Pons (tissue), 1 donor: ENCODE measurements around the gene SLITRK1.
A peak's percentile ranks its signal among the peaks of the same experiment; 100 is the strongest.

Experiments
- DNase-seq: peaks from one replicate; pipeline ENCODE4 v3.0.0-alpha.2; 2016; ENCODE audit warnings: low spot score

Gene SLITRK1

DNA sequence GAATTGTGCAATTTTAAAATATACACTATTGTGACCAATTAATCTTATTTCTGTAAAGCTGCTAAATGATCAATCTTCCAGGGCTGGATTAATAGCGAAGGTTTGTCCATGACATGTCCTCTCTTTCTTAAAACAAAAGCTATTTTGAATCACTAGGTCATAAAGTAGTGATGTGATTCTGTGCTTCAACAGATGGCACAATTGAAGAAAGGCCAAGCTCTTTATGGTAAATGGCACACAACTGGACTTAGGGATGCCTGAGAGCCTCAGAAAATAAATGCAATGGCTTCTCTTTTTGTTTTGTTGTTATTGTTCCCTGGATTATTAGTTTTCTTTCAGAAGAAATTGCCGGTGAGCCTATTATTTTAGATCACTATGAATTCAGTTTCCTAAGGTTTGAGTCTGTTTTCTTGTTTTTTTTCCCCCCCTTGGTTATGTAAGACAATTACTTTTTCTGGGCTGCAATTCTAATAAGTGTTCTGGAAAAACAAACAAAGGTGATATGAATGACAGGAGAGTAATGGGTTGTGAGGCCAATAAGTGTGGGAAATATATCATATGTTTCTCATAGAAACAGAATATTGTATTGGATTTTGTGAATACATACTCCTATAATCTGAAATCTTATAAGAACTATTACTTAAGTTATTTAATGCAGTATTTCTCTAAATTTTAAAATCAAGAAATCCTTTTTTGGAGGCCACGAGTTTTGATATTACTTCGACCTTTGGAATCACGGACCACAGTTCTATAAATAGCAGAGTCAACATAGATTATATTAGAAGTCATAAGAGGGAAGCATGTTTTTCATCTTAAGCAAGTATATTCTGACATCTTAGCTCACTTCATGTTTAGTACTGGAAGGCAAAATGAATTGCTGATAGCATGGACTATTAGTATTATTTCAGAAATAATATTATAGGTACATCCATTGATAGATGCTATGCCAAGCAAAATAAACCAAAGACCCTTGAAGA is 16.8 kb downstream of the SLITRK1 start:
- DNase-seq = no peak

DNA sequence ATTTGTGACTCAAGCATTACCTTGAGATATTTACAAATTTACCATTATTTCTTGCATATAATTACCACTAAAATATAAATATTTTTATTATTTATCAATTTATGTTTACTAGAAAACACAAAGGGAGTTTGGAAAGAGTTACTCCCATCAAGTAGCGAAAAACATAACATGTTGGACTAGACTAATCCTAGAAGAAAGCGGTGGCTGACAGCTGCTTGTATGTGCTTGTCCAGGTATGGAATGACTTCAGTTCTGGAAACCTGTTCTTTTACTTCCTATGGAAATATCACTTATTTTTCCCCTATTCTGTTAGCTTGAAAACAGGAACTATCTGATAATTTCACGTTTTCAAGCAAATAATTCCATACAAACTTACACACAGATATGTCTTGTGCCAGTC is 28.5 kb downstream of the SLITRK1 start:
- DNase-seq = no peak

DNA sequence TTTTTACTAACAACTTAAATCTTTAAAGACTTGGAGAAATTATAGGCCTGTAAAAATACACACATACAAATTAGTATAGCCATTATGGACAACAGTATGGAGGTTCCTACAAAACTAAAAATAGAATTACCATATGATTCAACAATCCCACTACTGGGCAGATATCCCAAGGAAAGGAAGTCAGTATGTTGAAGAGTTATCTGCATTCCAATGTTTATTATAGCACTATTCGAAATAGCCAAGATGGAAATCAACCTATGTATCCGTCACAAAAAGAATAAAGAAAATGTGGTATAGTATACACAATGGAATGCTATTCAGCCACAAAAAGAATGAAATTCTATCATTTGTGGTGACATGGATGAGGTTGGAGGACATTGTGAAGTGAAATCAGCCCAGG is 37.2 kb downstream of the SLITRK1 start:
- no peak for DNase-seq

DNA sequence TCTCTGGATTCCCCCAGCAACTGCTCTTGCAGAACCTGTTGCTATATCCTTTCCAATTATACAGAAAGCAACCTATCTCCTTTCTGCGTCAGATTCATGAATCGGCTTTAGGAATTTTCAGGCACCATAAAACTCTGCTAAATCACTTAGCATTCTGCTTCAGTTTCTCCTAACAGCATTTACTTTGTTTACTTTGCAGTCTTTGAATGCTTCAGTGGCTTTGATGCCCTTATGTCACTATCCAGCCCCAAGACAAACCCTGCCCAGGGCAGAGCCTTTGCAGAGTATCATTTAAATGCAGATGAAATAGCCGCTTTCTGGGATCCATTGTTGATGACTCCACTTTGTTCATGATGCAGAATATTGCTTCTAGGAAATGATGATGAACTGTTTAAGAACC is 43.1 kb downstream of the SLITRK1 start:
- peak; percentile 46 for DNase-seq

DNA sequence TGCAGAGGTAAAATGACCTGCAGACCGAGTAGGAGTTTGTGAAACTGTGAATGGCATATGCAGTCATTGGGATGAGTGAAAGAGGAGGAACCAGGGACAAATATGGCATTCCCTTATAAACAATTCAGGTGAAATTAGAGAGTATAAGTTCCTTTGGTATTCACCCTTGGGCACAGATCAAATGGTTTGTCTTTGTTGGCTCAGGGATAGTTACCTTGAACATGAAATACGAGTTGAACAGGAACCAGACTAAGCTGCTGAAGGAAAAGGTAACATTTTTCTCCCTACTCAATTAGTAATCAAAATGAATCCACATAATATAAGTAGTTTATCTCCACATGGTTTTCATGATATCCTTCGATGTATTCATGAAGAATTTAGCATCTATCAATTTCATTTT is 50.5 kb downstream of the SLITRK1 start:
- no peak for DNase-seq

DNA sequence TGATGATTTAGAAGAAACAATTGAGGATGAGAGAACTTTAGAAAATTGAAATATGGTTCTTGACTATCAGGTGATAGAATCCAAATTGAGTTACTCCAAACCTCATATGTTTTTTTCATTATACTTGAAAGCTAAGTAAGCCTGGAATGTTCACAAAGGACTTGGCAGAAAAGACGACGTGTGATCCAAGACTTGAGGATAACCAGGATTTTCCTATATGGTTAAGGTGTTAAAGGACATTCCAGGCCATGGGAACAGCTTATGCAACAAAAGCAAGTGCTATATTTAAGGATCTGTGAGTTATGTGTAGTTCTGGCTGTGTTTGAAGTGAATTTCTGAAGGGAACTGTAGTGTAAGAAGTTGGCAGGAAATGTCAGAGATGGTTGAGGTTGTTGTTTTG is 52.5 kb downstream of the SLITRK1 start:
- no peak for DNase-seq

DNA sequence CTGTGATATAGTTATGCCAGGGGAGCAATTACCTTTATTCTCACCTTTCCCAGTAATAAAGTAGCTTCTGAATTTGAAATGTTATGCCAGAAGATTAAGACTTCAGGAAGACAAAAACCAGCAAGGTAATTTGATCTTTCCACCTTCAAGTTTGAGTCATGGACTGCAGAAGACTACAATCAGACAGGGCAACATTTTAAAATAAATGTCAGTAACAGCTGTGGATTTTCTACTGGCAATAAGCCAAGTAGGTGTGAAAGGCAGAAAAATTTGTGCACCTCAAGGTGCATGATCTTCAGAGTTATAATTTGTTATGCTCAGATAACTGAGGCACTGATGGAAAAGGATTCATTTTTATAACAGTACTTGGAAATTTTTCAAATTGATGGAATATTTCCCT is 54.9 kb downstream of the SLITRK1 start:
- no peak for DNase-seq
